Hepatocyte (in vitro differentiated cells): ENCODE data around the gene CARD9.

Source experiments
- CTCF ChIP-seq: fragments of 200-600 bp; sonication (generic); IDR thresholded peaks from 2 replicates; pipeline ENCODE4 v1.5.1; 2016; ENCODE audit warnings: antibody characterized with exemption, mild to moderate bottlenecking; ENCODE audit not compliant: poor library complexity
- EZH2 ChIP-seq: fragments of 200-600 bp; sonication (generic); IDR thresholded peaks from 2 replicates; pipeline ENCODE4 v1.6.1; 2016; ENCODE audit warnings: antibody characterized with exemption, mild to moderate bottlenecking, borderline replicate concordance
- EZH2phosphoT487 ChIP-seq: fragments of 200-600 bp; sonication (generic); IDR thresholded peaks from one replicate; pipeline ENCODE4 v1.6.1; 2018; ENCODE audit warnings: antibody characterized with exemption, mild to moderate bottlenecking, low read depth, moderate library complexity; ENCODE audit not compliant: unreplicated experiment, severe bottlenecking

- TF ChIP-seq CTCF (no peak), EZH2 (no peak), EZH2phosphoT487 (no peak)
These were observed 13.4 kb downstream of the CARD9 start for GRCh38 chr9:136359774-136360718.
